ENCODE data around the gene SGTA. TPM values are rescaled to one million over a fixed set of nuclear protein-coding genes. Genes with fewer than 3 reads are reported as not detected.

The SGTA gene
- total RNA-seq, 1 donor from 2014 or later: 47.3 TPM

DNA sequence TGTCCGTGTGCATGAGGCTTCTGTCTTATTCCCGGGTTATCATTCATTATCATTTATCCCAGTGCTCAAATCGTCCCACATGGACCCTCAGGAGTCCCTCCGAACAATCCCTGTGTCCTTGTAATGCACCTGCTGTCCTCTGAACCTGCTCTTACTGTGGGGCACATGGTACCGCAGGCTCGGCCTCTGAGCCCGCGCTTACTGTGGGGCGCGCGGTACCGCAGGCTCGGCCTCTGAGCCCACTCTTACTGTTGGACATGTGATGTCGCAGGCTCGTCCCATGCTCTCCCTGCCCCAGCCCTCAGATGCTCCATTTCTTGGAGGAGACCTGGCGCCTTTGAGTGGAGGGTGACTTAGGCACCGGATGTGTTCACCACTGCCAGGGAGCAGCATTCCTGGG, 19.8 kb upstream of the SGTA start:
- H3K9me3 Mint-ChIP-seq: no peaks in the 10 kb centered on the region
- TF ChIP-seq, protein P1, sequence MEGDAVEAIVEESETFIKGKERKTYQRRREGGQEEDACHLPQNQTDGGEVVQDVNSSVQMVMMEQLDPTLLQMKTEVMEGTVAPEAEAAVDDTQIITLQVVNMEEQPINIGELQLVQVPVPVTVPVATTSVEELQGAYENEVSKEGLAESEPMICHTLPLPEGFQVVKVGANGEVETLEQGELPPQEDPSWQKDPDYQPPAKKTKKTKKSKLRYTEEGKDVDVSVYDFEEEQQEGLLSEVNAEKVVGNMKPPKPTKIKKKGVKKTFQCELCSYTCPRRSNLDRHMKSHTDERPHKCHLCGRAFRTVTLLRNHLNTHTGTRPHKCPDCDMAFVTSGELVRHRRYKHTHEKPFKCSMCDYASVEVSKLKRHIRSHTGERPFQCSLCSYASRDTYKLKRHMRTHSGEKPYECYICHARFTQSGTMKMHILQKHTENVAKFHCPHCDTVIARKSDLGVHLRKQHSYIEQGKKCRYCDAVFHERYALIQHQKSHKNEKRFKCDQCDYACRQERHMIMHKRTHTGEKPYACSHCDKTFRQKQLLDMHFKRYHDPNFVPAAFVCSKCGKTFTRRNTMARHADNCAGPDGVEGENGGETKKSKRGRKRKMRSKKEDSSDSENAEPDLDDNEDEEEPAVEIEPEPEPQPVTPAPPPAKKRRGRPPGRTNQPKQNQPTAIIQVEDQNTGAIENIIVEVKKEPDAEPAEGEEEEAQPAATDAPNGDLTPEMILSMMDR (IDR thresholded peaks at IDR 0.05): no peak
- H3K4me1 Mint-ChIP-seq: no peaks in the 10 kb centered on the region
- ChIA-PET POLR2A (interaction anchor here (0.6 kb wide), 1 partner anchor 826 kb away, joined by 3 read pairs; no protein-coding TSS in a partner anchor), CTCF (no interaction called here)
- DNase-seq (no peak), ATAC-seq (ENCODE audit: low read depth) (no peak)
- H3K27me3 Mint-ChIP-seq: no peaks in the 10 kb centered on the region
- H3K27ac Mint-ChIP-seq: no peak overlapping the region
- intact Hi-C loops (cut with micrococcal nuclease): no loop called here
- H3K4me3 Mint-ChIP-seq: no peak overlapping the region
- H3K36me3 Mint-ChIP-seq (ENCODE audit: low read depth): peaks cover 66% of the 10 kb centered on the region

GRCh38 chr19:2800506-2800905, 17.4 kb upstream of the SGTA start:
- DNase-seq (no peak), ATAC-seq (ENCODE audit: low read depth) (no peak)
- H3K36me3 Mint-ChIP-seq (ENCODE audit: low read depth): peaks cover 75% of the 10 kb centered on the region
- intact Hi-C loops (cut with micrococcal nuclease): no loop called here
- H3K4me1 Mint-ChIP-seq: no peaks in the 10 kb centered on the region
- H3K27ac Mint-ChIP-seq: no peak overlapping the region
- TF ChIP-seq, protein P1 (IDR thresholded peaks at IDR 0.05): no peak
- H3K9me3 Mint-ChIP-seq: no peaks in the 10 kb centered on the region
- POLR2A ChIA-PET: no interaction called here
- CTCF ChIA-PET: no interaction called here
- no peak overlapping the region for H3K4me3 Mint-ChIP-seq
- no peaks in the 10 kb centered on the region for H3K27me3 Mint-ChIP-seq

- H3K9me3 Mint-ChIP-seq: no peaks in the 10 kb centered on the region
- no peaks in the 10 kb centered on the region for H3K27me3 Mint-ChIP-seq
- H3K4me3 Mint-ChIP-seq: no peak overlapping the region
- no peak overlapping the region for H3K27ac Mint-ChIP-seq
- TF ChIP-seq, protein P1 (IDR thresholded peaks at IDR 0.05): no peak
- intact Hi-C loops (cut with micrococcal nuclease): no loop called here
- ChIA-PET CTCF (no interaction called here), POLR2A (no interaction called here)
- H3K36me3 Mint-ChIP-seq (ENCODE audit: low read depth): peaks cover 75% of the 10 kb centered on the region
- no peaks in the 10 kb centered on the region for H3K4me1 Mint-ChIP-seq
- ATAC-seq (ENCODE audit: low read depth) (no peak), DNase-seq (no peak)
These were observed 16.4 kb upstream of the SGTA start for GRCh38 chr19:2799273-2800020.

DNA sequence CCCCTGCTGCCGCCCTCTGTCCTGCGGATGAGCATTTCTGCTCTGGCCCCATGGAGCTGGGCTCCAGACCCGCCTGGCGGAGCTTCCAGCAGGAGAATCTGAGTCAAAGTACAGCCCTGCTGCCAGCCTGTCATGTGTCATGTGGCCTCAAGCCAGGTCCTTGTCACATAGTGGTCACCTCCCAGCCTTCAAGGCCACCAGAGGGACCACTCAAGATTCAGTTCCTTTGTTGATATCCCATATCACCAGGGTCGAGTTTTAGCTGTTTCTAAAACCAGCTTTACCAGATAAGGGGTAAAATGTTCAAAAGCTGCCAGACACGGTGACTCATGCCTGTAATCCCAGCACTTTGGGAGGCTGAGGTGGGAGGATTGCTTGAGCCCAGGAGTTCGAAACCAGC, 15.7 kb upstream of the SGTA start:
- Mint-ChIP-seq H3K9me3 (no peaks in the 10 kb centered on the region), H3K36me3 (ENCODE audit: low read depth) (peaks cover 74% of the 10 kb centered on the region), H3K27ac (no peak overlapping the region), H3K4me1 (no peaks in the 10 kb centered on the region), H3K4me3 (no peak overlapping the region), H3K27me3 (no peaks in the 10 kb centered on the region)
- intact Hi-C loops (cut with micrococcal nuclease): no loop called here
- ChIA-PET POLR2A (no interaction called here), CTCF (no interaction called here)
- DNase-seq: no peak
- TF ChIP-seq, protein P1 (IDR thresholded peaks at IDR 0.05): no peak
- no peak for ATAC-seq (ENCODE audit: low read depth)

- H3K4me1 Mint-ChIP-seq: no peaks in the 10 kb centered on the region
- POLR2A ChIA-PET: no interaction called here
- ATAC-seq (ENCODE audit: low read depth) (no peak), DNase-seq (no peak)
- no peak overlapping the region for H3K4me3 Mint-ChIP-seq
- no peak overlapping the region for H3K27ac Mint-ChIP-seq
- H3K9me3 Mint-ChIP-seq: no peaks in the 10 kb centered on the region
- CTCF ChIA-PET: no interaction called here
- intact Hi-C loops (cut with micrococcal nuclease): no loop called here
- TF ChIP-seq, protein P1 (IDR thresholded peaks at IDR 0.05): no peak
- H3K27me3 Mint-ChIP-seq: no peaks in the 10 kb centered on the region
- H3K36me3 Mint-ChIP-seq (ENCODE audit: low read depth): peaks cover 73% of the 10 kb centered on the region
These were observed 15.1 kb upstream of the SGTA start for GRCh38 chr19:2798158-2798685.
